Endometrial microvascular endothelial cells (primary cell): Measurements from ENCODE around the gene PAX5. TPM values are rescaled to one million over a fixed set of nuclear protein-coding genes. Genes with fewer than 3 reads are reported as not detected.

ENCODE experiments used
- in situ Hi-C: cut with HindIII; loops from 2 replicates; pipeline ENCODE4 v1.10.0; 2017; ENCODE audit warnings: low sequenced_read_pairs, low pct_unique_long_range_greater_than_20kb; ENCODE audit errors: inconsistent ontology term
- total RNA-seq: library from RNA; depleted of rRNA; stranded (reverse); fragments of >200 nt; gene quantifications from one replicate; pipeline ENCODE4 v1.2.3, GENCODE V29; 2015; ENCODE audit errors: inconsistent ontology term

PAX5 gene
- total RNA-seq, 1 donor from 2014 or later, result not detected

DNA sequence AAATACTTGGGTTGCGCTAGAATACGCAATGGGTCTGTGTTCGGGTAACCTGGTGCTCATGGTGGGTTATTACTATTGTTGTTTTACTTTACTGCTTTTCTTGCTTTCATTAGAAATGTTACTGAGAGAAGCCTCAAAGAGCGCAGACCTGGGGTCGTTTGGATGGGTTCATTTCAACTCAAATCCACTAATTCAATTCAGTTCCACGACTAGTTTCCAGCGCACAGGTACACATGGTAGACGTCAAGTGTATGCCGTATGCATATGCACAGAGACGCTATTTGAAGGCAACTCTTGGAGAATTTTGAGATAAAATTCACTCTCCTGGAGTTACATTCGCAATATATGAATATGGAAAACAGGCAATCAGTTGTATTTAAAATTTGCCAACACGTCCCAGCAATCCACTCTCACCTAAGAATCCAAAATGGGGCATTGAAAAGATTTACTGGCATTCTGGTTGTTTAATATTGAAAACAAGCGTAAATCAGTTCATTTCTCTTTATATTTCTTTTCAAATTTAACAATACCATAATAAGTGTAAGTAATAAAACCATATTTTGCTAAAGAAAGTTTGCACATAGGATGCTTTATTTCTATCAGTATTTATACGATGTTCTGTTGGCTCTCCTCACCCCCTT, 4.4 kb upstream of the PAX5 start:
- in situ Hi-C loops, result no loop called here

DNA sequence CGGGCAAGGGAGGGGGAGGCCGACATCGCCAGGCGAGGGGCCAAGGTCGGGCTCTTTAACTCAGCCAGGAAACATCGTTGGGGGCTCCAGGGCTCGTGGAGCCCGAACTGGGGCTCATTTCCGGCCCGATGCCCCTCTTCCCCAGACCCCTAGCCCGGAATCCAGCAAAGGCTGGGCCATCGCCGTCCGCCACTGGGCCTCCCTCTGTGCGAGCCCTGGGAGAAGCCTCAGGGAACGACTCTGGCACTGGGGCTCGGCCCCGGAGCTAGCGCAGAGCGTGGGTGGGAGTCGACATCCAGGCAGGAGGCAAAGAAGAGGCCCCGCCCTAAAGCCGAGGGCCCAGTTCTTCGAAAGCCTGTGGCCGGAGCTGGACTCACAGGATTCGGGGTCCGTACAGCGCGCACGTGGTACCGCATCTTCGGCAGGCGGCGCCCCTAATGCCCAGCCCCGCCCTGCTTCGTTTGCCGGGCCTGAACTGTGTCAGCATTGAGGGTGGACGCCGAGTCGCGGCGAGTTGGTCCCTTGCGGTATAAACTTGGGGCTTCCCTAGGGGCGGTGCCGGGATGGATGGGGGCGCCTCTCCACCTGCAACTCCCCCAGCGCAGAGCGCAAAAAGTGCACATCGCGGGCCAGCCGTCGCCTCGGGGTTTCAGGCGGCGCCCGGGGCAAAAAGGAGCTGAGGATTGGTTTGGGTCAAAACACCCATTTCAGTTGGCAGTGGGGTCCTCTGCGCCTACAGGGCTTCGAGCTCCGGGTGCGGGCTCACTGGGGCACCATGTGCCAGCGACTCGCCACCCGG, 3.6 kb upstream of the PAX5 start:
- in situ Hi-C loops, result no loop called here

- in situ Hi-C loops, result no loop called here
Observed at GRCh38 chr9:37036776-37037502, 2.9 kb upstream of the PAX5 start.

DNA sequence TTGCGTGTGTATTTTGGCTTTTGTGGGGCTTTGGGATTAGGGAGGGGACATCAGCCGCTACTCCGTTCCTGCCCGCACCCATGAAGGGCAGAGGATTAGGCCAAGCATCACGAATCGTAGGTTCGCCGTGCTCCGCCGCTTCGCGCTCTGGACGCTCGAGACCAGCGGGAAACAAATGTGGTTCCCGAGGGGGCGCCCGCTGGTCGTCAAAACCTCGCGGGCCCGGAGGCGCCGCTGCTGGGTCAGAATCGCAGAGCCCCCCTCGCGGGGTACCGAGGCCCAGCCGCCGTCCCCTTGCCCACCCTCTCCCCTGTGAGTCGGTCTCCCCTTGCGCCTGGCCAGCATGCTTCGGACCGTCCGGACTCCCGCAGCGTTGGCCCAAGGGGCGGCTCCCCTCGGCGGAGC, 2.3 kb upstream of the PAX5 start:
- in situ Hi-C loops, result no loop called here

GRCh38 chr9:37035648-37036370, 1.7 kb upstream of the PAX5 start:
- in situ Hi-C loops, result no loop called here

GRCh38 chr9:37034938-37035647, 1.0 kb upstream of the PAX5 start:
- in situ Hi-C loops, result no loop called here

DNA sequence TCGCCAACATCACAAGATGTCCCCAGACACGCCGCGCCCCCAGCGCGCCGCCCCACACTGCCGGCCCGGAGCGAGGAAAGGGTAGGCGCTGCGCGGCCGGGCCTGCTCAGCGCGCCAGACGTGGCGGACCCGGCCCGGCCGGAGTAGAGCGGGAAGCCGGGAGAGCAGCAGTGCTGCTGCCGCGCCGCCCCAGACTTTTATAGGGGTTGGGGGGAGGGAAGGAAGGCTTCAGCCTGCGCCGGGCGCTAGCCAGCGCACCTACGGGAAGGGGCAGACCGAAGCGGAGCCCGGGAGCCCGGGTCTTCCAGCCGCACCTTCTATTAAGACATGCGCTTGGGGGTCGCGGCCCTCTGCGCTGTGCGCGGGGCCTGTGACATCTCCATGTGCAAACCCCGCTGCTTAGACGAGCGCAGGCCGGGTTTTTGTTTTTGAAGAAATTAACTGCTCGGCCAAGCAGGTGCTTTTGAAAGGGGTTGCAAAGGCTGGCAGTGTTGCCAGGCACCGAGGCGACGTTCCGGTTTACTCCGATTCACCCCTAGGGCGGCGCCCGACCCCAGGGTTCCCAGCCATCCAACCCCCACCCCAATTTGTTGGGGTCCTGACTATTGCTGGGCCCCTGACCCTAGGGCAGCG, 353 bp upstream of the PAX5 start:
- in situ Hi-C loops, result no loop called here

GRCh38 chr9:37033141-37033540, 927 bp downstream of the PAX5 start:
- in situ Hi-C loops, result no loop called here

DNA sequence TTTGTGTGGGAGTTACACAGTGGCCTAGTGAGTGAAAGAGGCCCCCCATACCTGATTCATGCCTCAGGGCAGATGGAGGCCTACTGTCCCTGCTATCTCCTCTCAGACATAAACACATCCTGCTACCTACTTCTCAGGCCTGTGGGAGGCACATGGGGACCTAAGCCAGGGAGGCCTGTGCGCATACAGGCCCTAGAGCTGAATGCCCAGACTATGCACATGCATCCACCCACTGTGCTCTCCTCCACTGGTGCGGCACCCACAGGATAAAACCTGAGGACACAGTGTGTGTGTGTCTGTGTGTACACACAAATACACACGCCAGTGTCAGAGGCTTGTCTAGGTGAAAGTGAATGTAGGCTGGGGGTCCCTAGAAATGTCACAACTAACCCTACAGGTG, 1.4 kb downstream of the PAX5 start:
- in situ Hi-C loops, result no loop called here

GRCh38 chr9:37031902-37032301, 2.2 kb downstream of the PAX5 start:
- in situ Hi-C loops, result no loop called here

GRCh38 chr9:37031081-37031480, 3.0 kb downstream of the PAX5 start:
- in situ Hi-C loops, result no loop called here

DNA sequence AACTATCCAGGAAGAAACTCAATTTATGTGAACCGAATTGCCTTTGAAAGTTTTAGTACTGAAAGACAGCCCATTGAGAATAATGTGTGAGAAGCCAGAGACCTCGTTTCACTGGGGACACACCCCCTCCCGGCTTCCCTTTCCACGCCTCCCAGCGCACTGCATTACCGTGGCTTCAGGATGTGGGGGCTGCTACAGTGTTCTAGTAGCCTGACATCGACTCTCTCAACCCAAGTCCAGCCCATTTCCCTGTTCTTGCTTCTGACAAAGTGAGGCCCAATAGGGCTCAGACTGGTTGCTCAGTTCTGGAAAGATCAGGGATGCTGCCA, 3.5 kb downstream of the PAX5 start:
- in situ Hi-C loops, result no loop called here

- in situ Hi-C loops, result no loop called here
Observed at GRCh38 chr9:37029776-37030610, 4.1 kb downstream of the PAX5 start.

DNA sequence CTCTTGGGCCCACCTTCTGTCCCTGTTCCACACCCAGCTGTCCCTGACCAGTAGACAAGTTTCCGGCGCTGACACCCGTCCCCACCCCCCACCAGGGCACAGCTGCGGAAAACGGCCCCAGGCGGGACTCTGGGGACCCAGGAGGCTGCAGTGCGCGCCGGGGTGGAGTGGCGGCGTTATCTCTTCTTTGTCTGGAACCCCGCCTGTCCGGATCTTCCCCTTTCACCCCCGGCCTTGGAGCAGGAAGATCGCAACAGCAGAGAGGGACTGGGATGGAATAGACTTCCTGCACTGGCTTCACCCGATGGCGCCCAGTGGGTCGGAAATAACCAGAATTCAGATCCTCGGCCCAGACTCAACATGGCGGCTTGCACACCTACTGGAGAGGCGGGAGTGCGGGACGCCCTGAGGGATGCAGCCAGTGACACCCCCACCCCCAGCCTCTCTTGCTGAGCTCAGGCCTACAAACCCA, 4.7 kb downstream of the PAX5 start:
- in situ Hi-C loops, result no loop called here

DNA sequence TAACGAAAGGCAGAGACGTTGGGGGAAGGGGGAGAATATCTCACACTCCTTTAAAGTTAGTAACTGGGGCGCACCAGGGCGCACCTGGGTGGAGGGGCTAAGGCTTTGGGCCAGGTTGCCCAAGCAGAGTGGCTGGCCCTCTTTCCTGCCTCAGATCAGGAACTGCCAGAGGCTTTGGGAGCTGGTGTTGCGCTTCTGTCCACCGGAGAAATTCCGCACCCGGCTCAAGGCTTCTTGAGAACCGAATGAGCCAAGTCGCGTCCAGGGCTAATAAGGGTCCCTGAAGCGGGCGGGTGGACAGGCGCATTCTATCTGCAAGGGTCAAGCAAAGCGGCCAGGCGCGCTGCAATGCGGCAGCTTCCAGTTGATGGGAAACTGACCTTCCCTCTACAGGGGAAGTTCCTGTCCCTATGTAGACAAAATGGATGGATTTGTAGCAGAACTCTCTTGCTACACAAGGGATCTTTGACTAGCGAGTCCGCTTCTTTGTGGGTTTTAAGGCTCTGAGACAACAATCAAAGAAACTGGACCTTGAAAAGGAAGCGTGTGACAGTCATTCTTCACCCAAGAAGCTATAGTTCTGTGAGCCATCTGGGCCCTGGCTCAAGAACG, 5.5 kb downstream of the PAX5 start:
- in situ Hi-C loops, result no loop called here

- in situ Hi-C loops, result no loop called here
Observed at GRCh38 chr9:37027582-37028419, 6.3 kb downstream of the PAX5 start.
